ENCODE measurements around the gene NPRL2. TPM values are rescaled to one million over a fixed set of nuclear protein-coding genes. Genes with fewer than 3 reads are reported as not detected.

Gene NPRL2
- total RNA-seq, 1 experiment from 2014 or later, result 20.6 TPM

DNA sequence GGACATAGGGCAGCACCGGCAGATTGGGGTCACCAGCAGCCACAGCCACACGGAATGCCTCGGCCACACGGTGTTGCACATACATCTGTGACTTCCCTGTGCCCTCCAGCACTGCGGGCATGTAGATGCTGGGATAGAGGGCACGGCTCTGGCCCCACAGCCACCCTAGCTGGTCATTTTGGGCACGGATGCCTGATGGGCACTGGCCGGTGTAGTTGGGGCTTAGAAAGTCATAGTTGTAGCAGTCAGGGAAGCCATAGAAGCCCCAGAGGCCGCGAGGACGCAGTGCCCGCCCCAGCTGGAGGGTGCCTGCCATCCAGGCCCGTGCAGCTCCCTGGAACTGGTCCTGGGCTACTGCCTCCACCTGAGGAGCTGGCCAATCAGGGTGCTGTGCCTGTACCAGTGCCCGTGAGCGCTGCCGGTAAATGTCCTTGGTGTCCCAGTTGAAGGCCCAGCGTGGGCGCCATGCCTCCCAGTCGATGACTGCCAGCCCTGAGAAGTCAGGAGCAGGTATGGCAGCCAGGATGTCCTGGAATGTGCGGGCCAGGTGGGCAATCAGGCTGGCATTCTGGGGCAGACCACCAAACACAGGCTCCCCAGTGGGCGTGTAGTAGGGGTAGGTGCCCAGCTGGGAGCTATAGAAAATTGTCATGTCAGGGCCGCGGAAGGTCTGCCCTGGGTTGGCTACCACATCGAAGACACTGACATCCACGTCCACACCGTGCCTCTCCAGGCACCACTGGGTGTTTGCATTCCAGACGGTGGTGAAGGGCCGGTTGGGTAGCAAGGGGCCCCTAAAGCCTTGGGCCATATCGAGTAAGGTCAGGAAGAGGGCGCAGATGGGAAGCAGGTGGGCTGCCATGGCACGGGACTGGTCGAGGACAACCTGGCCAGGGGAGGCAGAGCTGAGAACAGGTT lies 48.2 kb downstream of the NPRL2 start:
- TF ChIP-seq ZMAT4 (CRISPR knock-in tag; IDR thresholded peaks at IDR 0.05) (no peak), NFE2L1 (CRISPR knock-in tag; IDR thresholded peaks at IDR 0.05) (no peak), ZNF232 (CRISPR knock-in tag; IDR thresholded peaks at IDR 0.05) (no peak), IRF2 (CRISPR knock-in tag; IDR thresholded peaks at IDR 0.05; ENCODE audit: borderline replicate concordance, low read depth) (no peak), ELF4 (CRISPR knock-in tag; IDR thresholded peaks at IDR 0.05; ENCODE audit: low read depth) (no peak), FOXJ3 (CRISPR knock-in tag; IDR thresholded peaks at IDR 0.05; ENCODE audit: borderline replicate concordance) (no peak), PREB (CRISPR knock-in tag; IDR thresholded peaks at IDR 0.05; ENCODE audit: borderline replicate concordance) (no peak)
- TF ChIP-seq, protein P1, sequence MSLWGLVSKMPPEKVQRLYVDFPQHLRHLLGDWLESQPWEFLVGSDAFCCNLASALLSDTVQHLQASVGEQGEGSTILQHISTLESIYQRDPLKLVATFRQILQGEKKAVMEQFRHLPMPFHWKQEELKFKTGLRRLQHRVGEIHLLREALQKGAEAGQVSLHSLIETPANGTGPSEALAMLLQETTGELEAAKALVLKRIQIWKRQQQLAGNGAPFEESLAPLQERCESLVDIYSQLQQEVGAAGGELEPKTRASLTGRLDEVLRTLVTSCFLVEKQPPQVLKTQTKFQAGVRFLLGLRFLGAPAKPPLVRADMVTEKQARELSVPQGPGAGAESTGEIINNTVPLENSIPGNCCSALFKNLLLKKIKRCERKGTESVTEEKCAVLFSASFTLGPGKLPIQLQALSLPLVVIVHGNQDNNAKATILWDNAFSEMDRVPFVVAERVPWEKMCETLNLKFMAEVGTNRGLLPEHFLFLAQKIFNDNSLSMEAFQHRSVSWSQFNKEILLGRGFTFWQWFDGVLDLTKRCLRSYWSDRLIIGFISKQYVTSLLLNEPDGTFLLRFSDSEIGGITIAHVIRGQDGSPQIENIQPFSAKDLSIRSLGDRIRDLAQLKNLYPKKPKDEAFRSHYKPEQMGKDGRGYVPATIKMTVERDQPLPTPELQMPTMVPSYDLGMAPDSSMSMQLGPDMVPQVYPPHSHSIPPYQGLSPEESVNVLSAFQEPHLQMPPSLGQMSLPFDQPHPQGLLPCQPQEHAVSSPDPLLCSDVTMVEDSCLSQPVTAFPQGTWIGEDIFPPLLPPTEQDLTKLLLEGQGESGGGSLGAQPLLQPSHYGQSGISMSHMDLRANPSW (CRISPR knock-in tag; conservative IDR thresholded peaks at IDR 0.05; ENCODE audit: low read depth), result no peak
- TF ChIP-seq, protein P2, sequence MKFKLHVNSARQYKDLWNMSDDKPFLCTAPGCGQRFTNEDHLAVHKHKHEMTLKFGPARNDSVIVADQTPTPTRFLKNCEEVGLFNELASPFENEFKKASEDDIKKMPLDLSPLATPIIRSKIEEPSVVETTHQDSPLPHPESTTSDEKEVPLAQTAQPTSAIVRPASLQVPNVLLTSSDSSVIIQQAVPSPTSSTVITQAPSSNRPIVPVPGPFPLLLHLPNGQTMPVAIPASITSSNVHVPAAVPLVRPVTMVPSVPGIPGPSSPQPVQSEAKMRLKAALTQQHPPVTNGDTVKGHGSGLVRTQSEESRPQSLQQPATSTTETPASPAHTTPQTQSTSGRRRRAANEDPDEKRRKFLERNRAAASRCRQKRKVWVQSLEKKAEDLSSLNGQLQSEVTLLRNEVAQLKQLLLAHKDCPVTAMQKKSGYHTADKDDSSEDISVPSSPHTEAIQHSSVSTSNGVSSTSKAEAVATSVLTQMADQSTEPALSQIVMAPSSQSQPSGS (CRISPR knock-in tag; IDR thresholded peaks at IDR 0.05; ENCODE audit: borderline replicate concordance, low read depth), result no peak
- ChIA-PET POLR2A (interaction anchor here (1.4 kb wide), 1 partner anchor 25 kb away, joined by 3 read pairs; the partner anchor contains the start of gene TUSC2), CTCF (interaction anchor here (1.1 to 5.9 kb wide), 12 partner anchors 13 to 108 kb away, joined by 3 to 95 read pairs (median 6); partner anchors contain the start of genes HYAL2, RASSF1 and TUSC2)
- H3K9me3 Mint-ChIP-seq, result peaks cover 10% of the 10 kb centered on the region; the same call in 1 of the 2 replicates
- H3K4me1 Mint-ChIP-seq, result peaks cover 22% of the 10 kb centered on the region
- no peaks in the 10 kb centered on the region; the same call in 1 of the 2 replicates for H3K27me3 Mint-ChIP-seq (ENCODE audit: low read depth)
- no peak overlapping the region for H3K4me3 Mint-ChIP-seq
- DNase-seq (ENCODE audit: low spot score) (no peak), ATAC-seq (no peak)
- H3K36me3 Mint-ChIP-seq, result 0 out of 2 replicates have a peak, but pooled peaks cover 4% of the 10 kb centered on the region
- H3K27ac Mint-ChIP-seq, result peak overlapping the region; percentile 36; the same call in 1 of the 2 replicates

- ChIA-PET CTCF (interaction anchor here (0.7 to 5.9 kb wide), 4 partner anchors 14 to 50 kb away, joined by 3 to 95 read pairs (median 4); partner anchors contain the start of genes CYB561D2, HYAL2 and NPRL2), POLR2A (no interaction called here)
- Mint-ChIP-seq H3K4me1 (peaks cover 22% of the 10 kb centered on the region), H3K36me3 (0 out of 2 replicates have a peak, but pooled peaks cover 4% of the 10 kb centered on the region), H3K4me3 (0 out of 2 replicates have a peak overlapping the region, but pooled peaks have one; percentile 97), H3K27ac (peak overlapping the region; percentile 82; the same call in 1 of the 2 replicates), H3K27me3 (ENCODE audit: low read depth) (no peaks in the 10 kb centered on the region; the same call in 1 of the 2 replicates), H3K9me3 (peaks cover 7% of the 10 kb centered on the region; the same call in 1 of the 2 replicates)
- DNase-seq (ENCODE audit: low spot score), result no peak
- ATAC-seq, result no peak
- no peak for TF ChIP-seq NFYB (CRISPR knock-in tag; conservative IDR thresholded peaks at IDR 0.05; ENCODE audit: low read depth)
- no peak for TF ChIP-seq SOX15 (CRISPR knock-in tag; IDR thresholded peaks at IDR 0.05)
- TF ChIP-seq, protein P2 (CRISPR knock-in tag; IDR thresholded peaks at IDR 0.05; ENCODE audit: borderline replicate concordance, low read depth), result no peak
- no peak for TF ChIP-seq PRDM15 (CRISPR knock-in tag; IDR thresholded peaks at IDR 0.05)
- no peak for TF ChIP-seq ZMAT4 (CRISPR knock-in tag; IDR thresholded peaks at IDR 0.05)
- TF ChIP-seq, protein P3, sequence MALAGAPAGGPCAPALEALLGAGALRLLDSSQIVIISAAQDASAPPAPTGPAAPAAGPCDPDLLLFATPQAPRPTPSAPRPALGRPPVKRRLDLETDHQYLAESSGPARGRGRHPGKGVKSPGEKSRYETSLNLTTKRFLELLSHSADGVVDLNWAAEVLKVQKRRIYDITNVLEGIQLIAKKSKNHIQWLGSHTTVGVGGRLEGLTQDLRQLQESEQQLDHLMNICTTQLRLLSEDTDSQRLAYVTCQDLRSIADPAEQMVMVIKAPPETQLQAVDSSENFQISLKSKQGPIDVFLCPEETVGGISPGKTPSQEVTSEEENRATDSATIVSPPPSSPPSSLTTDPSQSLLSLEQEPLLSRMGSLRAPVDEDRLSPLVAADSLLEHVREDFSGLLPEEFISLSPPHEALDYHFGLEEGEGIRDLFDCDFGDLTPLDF (CRISPR knock-in tag; IDR thresholded peaks at IDR 0.05), result no peak
- no peak for TF ChIP-seq CREM (CRISPR knock-in tag; IDR thresholded peaks at IDR 0.05)
- TF ChIP-seq, protein P4, sequence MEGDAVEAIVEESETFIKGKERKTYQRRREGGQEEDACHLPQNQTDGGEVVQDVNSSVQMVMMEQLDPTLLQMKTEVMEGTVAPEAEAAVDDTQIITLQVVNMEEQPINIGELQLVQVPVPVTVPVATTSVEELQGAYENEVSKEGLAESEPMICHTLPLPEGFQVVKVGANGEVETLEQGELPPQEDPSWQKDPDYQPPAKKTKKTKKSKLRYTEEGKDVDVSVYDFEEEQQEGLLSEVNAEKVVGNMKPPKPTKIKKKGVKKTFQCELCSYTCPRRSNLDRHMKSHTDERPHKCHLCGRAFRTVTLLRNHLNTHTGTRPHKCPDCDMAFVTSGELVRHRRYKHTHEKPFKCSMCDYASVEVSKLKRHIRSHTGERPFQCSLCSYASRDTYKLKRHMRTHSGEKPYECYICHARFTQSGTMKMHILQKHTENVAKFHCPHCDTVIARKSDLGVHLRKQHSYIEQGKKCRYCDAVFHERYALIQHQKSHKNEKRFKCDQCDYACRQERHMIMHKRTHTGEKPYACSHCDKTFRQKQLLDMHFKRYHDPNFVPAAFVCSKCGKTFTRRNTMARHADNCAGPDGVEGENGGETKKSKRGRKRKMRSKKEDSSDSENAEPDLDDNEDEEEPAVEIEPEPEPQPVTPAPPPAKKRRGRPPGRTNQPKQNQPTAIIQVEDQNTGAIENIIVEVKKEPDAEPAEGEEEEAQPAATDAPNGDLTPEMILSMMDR (IDR thresholded peaks at IDR 0.05), result no peak
Measured at GRCh38 chr3:50300681-50301254, 49.8 kb downstream of the NPRL2 start.

All from WTC11 (cell line).